Amniotic stem cell (primary cell): ENCODE results near the gene ZNF581.

Experiments used
- DNase-seq: peaks from one replicate; lab custom pipeline; 2025; lab: John Stamatoyannopoulos, UW

The ZNF581 gene

DNA sequence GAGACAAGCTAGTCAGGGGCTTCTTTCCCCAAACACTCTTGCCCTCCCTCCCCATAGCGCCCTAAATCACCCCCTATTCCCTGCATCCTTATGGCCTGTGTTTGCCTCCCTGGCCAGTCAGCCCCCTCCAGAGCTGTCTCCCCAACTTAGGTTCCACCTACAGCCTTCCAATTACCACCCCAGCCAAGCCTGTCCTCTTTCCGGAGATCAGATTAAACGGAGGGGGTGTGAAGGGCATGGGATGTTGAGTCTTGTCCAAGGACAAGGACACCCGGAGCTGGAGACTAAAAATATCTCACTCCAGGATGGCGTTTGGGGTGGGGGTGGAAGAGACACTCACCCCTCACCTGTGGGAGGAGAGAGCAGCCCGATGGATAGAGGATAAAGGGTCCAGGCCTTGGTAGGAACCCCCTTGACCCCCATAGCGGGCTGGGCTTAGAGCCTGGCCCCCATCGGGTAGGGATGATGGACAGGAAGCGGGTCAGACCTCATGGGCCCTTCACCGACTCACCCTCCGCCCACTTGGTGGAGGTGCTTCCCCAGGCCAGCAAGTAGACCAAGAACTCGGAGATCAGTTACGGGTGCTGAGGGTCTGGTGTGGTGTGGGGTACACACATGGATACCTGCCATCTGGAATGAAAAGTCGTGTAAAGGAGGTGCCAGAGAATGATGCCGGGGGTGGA is 32.0 kb upstream of the ZNF581 start:
- DNase-seq = no peak

- no peak for DNase-seq
Measured at GRCh38 chr19:55611983-55612645, 31.3 kb upstream of the ZNF581 start.

DNA sequence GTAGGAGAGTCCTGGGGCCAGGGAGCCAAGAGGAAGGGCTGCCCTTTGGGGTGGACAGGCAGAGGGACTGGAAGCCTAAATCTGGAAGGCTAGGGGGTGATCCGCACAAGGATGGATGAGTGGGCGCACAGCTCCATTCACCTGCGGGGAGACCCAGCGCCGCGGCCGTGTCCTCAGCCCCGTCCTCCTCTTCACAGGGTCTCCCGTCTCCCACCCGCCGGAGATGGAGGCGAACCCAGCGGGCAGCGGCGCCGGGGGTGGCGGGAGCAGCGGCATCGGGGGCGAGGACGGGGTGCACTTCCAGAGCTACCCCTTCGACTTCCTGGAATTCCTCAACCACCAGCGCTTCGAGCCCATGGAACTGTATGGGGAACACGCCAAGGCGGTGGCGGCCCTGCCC is 30.1 kb upstream of the ZNF581 start:
- DNase-seq = no peak

DNA sequence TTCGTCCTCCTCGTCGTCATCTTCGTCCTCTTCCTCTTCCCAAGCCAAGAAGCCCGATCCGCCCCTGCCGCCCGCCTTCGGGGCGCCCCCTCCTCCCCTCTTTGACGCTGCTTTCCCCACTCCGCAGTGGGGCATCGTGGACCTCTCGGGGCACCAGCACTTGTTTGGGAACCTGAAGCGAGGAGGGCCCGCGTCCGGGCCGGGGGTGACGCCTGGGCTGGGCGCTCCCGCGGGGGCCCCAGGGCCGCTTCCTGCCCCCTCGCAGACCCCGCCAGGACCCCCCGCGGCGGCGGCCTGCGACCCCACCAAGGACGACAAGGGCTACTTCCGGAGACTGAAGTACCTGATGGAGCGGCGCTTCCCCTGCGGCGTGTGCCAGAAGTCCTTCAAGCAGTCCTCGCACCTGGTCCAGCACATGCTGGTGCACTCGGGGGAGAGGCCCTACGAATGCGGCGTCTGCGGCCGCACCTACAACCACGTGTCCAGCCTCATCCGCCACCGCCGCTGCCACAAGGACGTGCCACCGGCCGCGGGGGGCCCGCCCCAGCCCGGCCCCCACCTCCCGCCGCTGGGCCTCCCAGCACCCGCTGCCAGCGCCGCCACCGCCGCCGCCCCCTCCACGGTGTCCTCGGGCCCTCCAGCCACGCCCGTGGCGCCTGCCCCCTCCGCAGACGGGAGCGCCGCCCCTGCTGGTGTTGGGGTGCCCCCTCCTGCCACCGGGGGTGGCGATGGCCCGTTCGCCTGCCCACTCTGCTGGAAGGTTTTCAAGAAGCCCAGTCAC is 29.3 kb upstream of the ZNF581 start:
- no peak for DNase-seq

- DNase-seq = no peak
Measured at GRCh38 chr19:55614711-55615542, 28.5 kb upstream of the ZNF581 start.

DNA sequence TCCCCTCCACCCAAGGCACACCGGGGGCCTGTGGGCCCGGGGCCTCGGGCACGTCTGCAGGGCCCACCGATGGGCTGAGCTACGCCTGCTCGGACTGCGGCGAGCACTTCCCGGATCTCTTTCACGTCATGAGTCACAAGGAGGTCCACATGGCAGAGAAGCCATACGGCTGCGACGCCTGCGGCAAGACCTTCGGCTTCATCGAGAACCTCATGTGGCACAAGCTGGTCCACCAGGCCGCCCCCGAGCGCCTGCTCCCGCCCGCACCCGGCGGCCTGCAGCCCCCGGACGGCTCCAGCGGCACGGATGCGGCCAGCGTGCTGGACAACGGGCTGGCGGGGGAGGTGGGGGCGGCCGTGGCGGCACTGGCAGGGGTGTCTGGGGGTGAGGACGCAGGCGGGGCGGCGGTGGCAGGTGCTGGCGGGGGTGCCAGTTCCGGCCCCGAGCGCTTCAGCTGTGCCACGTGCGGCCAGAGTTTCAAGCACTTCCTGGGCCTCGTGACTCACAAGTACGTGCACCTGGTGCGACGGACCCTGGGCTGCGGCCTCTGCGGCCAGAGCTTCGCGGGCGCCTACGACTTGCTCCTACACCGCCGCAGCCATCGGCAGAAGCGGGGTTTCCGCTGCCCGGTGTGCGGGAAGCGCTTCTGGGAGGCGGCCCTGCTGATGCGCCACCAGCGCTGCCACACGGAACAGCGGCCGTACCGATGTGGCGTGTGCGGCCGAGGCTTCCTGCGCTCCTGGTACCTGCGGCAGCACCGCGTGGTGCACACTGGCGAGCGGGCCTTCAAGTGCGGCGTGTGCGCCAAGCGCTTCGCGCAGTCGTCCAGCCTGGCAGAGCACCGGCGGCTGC is 27.7 kb upstream of the ZNF581 start:
- DNase-seq = no peak

GRCh38 chr19:55616395-55616875 is 27.0 kb upstream of the ZNF581 start:
- no peak for DNase-seq

GRCh38 chr19:55617426-55617825 is 26.0 kb upstream of the ZNF581 start:
- no peak for DNase-seq

DNA sequence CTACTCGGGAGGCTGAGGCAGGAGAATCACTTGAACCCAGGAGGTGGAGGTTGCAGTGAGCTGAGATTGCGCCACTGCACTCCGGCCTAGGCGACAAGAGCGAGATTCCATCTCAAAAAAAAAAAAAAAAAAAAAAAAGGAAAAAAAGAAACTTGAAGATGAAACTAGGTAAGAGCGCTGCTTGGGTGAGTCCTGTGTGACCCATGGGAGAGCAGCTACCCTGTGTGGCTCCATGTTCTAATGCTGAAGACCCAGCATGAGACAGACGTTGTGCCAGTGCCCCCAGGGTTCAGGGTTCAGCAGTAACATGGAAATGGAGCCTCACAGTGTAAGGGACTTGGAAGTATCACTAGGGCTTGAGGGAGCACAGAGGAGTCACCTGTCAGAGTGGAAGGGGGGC is 25.0 kb upstream of the ZNF581 start:
- DNase-seq = no peak

- no peak for DNase-seq
Measured at GRCh38 chr19:55619286-55619685, 24.2 kb upstream of the ZNF581 start.

DNA sequence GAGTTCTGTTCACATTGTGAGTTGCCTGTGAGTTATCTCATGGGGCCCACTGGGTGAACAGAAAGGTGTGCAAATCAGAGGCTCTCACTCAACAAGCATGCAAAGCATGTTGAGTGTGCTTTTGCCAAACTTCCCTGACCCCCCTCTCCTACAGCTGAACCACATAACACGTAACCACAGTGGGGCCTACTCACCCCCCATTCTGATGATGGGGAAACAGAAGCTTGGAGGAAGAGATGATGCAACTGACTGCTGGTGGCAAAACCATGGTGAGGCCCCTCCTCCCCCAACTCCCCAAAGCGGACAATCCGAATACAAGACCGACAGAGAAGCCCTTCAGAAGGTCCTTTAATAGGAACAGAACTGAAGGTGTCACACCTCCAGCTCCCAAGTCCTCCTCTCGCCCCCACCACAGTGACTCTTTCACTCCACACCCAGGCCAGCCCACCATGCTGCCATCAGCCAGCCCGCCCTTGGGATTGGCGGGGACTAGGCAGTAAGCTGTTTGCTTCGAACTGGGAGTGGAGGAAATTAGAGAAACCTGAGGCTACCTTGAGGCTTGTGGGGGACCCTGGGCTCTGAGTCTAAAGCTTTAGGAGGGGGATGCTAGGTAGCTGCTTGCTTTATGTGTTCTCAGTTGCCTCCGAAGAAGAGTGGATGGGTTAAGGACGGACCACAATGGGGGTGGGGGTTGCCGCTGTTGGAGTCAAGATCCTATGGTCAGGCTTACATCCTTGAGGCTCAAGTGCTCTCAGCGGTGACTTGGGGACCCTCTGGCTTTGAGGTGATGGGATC is 22.8 kb upstream of the ZNF581 start:
- no peak for DNase-seq

- DNase-seq = no peak
Measured at GRCh38 chr19:55621205-55621672, 22.2 kb upstream of the ZNF581 start.

DNA sequence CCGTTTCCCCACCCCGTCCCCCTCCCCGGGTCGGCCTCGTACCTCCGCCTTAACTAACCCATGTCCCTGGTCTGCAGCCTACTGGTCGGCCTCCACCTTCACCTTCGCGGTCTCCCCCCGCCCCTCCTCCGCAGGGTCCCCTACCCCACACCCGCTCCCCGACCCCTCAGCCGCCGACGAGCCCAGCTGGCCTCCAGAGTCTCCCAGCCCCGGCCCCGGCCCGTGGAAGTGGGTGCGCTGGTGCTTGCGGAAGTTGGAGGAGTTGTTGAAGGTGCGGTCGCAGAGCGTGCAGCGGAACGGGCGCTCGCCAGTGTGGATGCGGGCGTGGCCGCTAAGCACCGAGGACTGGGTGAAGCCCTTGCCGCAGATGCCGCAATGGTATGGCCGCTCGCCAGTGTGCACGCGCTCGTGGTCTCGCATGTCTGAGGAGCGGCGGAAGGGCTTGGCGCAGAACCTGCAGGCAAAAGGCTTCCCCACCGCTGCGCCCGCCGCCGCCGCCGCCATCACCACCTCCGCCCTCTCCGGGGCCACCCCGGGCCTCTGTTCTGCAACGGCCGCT is 21.7 kb upstream of the ZNF581 start:
- no peak for DNase-seq

- no peak for DNase-seq
Measured at GRCh38 chr19:55622242-55622969, 21.0 kb upstream of the ZNF581 start.

DNA sequence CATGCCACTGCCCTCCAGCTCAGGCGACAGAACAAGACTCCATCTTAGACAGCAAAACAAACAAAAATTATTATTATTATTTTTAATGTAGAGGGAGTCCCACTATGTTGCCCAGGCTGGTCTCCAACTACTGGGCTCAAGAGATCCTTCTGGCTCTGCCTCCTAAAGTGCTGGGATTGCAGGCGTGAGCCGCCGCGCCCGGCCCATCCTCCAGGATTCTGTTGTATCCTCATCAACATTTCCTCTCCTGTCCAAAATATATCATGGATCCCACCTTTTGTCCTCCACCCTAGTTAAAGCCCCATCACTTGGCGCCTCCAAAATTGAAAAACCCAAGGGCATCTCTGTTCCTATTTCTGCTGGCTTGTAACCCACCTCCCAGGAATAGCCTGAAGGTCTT is 20.3 kb upstream of the ZNF581 start:
- DNase-seq = no peak

DNA sequence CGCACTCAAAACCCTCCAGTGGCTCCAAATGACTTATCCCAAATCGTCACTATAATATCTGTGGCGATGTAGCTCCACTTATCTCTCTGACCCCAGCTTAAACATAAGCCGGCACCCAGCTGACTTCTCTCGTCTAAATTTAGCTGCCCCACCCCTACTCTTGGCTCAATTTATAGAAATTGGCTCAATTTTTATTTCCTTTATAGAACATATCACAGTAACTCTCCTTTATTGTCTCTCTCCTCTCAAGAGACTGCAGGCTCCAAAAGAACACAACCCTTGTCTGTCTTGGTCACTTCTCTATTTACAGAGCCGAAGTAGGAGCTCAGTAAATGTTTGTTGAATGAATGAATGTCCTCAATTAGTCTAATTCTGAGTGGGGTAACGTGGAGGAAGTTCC is 19.9 kb upstream of the ZNF581 start:
- no peak for DNase-seq

DNA sequence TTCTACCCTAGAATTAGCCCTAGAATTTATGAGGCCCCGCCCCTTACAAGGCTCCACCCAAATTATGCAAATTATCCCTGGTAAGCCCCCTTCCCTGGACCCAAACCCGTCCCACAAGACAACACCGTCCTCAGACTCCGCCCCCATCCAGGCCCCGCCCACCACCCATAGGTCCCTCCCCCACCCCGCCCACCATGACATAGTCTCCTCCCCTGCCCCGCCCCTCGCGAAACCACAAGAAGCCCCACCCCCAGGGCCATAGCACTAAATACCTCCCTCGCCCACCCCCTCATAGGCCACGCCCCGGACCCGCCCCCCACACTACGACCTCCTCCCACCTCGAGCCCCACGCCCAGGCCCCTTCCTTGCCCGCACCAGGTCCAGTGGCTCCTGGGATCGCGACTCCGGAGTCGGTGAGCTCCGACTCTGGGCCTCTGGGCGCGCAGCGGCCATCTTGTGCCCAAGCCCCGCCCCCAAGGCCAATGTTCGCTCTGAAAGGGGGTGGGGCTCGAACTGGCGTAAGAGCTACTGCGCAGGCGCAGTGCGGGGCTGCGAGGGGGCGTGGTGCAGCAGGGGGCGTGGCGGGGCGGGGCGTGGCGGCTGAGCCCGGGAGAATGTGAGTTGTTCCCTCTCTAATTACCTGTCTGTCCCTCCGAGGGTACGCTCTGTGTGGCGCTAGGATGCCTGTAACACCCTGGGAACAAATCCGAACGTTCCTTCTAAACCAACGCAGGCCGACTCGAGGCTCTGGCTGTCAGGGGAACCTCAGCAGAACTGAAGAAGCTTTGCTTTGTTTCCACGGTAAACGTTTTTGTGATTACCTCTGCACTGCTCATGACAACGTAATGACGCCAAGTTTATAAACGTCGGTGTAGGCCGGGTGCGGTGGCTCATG is 19.1 kb upstream of the ZNF581 start, which contains the start of gene ZNF784:
Gene ZNF784, minus strand, starts transcription at position 458 of the 895 bp plus-strand sequence. Its CDS starts 5 bp downstream, at position 453.
- peak; percentile 91 for DNase-seq

- no peak for DNase-seq
Measured at GRCh38 chr19:55625004-55625326, 18.5 kb upstream of the ZNF581 start.
